OCI-LY1 (cell line): ENCODE data around the gene OCLN.
"Not testable (repeated sequence)": the region's sequence is repeated elsewhere in the genome, so short reads cannot be mapped to it uniquely, and the experiment has no call there.

ENCODE experiments used
- H2AFZ ChIP-seq: fragments of 200-600 bp; sonication (generic), shearing (Covaris generic); 2 replicates; pipeline ENCODE4 v1.6.0; 2014; ENCODE audit warnings: antibody characterized with exemption, mild to moderate bottlenecking, low read length
- H3F3A ChIP-seq: fragments of 200-600 bp; sonication (generic), shearing (Covaris generic); 2 replicates; pipeline ENCODE4 v1.6.0; 2014; ENCODE audit warnings: mild to moderate bottlenecking, antibody characterized with exemption, low read length, moderate library complexity; ENCODE audit not compliant: insufficient read depth
- H3K27ac ChIP-seq: fragments of 200-600 bp; sonication (generic); 2 replicates; pipeline ENCODE4 v1.5.1; 2014; ENCODE audit warnings: low read length, mixed run types, mild to moderate bottlenecking, low read depth; ENCODE audit not compliant: poor library complexity, severe bottlenecking
- H3K27me3 ChIP-seq: fragments of 200-600 bp; sonication (generic); 2 replicates; pipeline ENCODE4 v1.6.0; 2014; ENCODE audit warnings: antibody characterized with exemption, mild to moderate bottlenecking, low read length, moderate library complexity; ENCODE audit not compliant: insufficient read depth
- H3K36me3 ChIP-seq: fragments of 200-600 bp; sonication (generic); 2 replicates; pipeline ENCODE4 v1.6.1; 2014; ENCODE audit warnings: mild to moderate bottlenecking, antibody characterized with exemption, low read length, moderate library complexity, mixed read lengths; ENCODE audit not compliant: insufficient read depth
- H3K4me1 ChIP-seq: fragments of 200-600 bp; sonication (generic); 2 replicates; pipeline ENCODE4 v1.5.1; 2014; ENCODE audit warnings: mild to moderate bottlenecking, low read length, moderate library complexity; ENCODE audit not compliant: insufficient read depth, severe bottlenecking
- H3K4me2 ChIP-seq: fragments of 200-600 bp; sonication (generic), shearing (Covaris generic); 2 replicates; pipeline ENCODE4 v1.6.1; 2014; ENCODE audit warnings: low read length
- H3K4me3 ChIP-seq: fragments of 200-600 bp; sonication (generic); 2 replicates; pipeline ENCODE4 v1.5.1; 2014; ENCODE audit warnings: low read length, low read depth, mild to moderate bottlenecking, mixed read lengths; ENCODE audit not compliant: poor library complexity, severe bottlenecking
- H3K79me2 ChIP-seq: fragments of 200-600 bp; shearing (Covaris generic); 2 replicates; pipeline ENCODE4 v1.6.1; 2016; ENCODE audit warnings: mixed run types, low read length, mixed read lengths; ENCODE audit not compliant: insufficient read depth
- H3K9ac ChIP-seq: fragments of 200-600 bp; sonication (generic), shearing (Covaris generic); 2 replicates; pipeline ENCODE4 v1.6.1; 2014; ENCODE audit warnings: mild to moderate bottlenecking, low read length, mixed read lengths
- H3K9me2 ChIP-seq: fragments of 200-600 bp; sonication (generic), shearing (Covaris generic); 2 replicates; pipeline ENCODE4 v1.6.1; 2014; ENCODE audit warnings: low read depth, mild to moderate bottlenecking, low read length, mixed read lengths
- H3K9me3 ChIP-seq: fragments of 200-600 bp; shearing (Covaris generic); 2 replicates; pipeline ENCODE4 v1.6.1; 2014; ENCODE audit warnings: low read length, mixed read lengths
- H4K20me1 ChIP-seq: fragments of 200-600 bp; sonication (generic), shearing (Covaris generic); 2 replicates; pipeline ENCODE4 v1.6.0; 2016; ENCODE audit warnings: mild to moderate bottlenecking, low read length; ENCODE audit not compliant: insufficient read depth
- CTCF ChIP-seq: fragments of 200-600 bp; sonication (generic), shearing (Covaris generic); IDR thresholded peaks from 2 replicates; pipeline ENCODE4 v1.5.1; 2017; ENCODE audit warnings: mild to moderate bottlenecking, antibody characterized with exemption, low read length, moderate library complexity, mixed read lengths

Gene OCLN

GRCh38 chr5:69544602-69545001, 52.0 kb downstream of the OCLN start:
- not testable (repeated sequence) for H3K36me3 ChIP-seq, H3K27ac ChIP-seq, H3K79me2 ChIP-seq, H3K4me2 ChIP-seq, H3K4me1 ChIP-seq, H3K27me3 ChIP-seq, H3K4me3 ChIP-seq, H4K20me1 ChIP-seq, H3K9me2 ChIP-seq, H2AFZ ChIP-seq, H3F3A ChIP-seq, H3K9ac ChIP-seq, H3K9me3 ChIP-seq

- H3K79me2 ChIP-seq, H4K20me1 ChIP-seq, H3K27ac ChIP-seq, H3K36me3 ChIP-seq, H3K4me1 ChIP-seq, H3F3A ChIP-seq, H3K9me2 ChIP-seq, H3K9me3 ChIP-seq, H3K27me3 ChIP-seq: not testable (repeated sequence)
- peak; percentile 40 for TF ChIP-seq CTCF
- Histone ChIP-seq H3K4me2 (peak within 1 kb of the TSS; percentile 74), H3K4me3 (peak within 1 kb of the TSS; percentile 61), H3K9ac (peak within 1 kb of the TSS; percentile 69), H2AFZ (0 out of 2 replicates have a peak within 1 kb of the TSS, but pooled peaks have one; percentile 71)
These were observed 67.3 kb downstream of the OCLN start, which contains the start of gene GTF2H2C for GRCh38 chr5:69559908-69560330. Gene GTF2H2C, plus strand, starts transcription at chr5:69560191. Its CDS starts 4,942 bp downstream, at chr5:69565133.

GRCh38 chr5:69560587-69561431, 68.2 kb downstream of the OCLN start:
- not testable (repeated sequence) for H3K4me1 ChIP-seq, H4K20me1 ChIP-seq, H3K79me2 ChIP-seq, H3K36me3 ChIP-seq, H3K9me3 ChIP-seq, H3K9ac ChIP-seq, H3K27me3 ChIP-seq, H2AFZ ChIP-seq, H3F3A ChIP-seq, H3K27ac ChIP-seq, H3K9me2 ChIP-seq
- Histone ChIP-seq H3K4me3 (peak overlapping the region; percentile 56), H3K4me2 (peak overlapping the region; percentile 56)

- not testable (repeated sequence) for H3K9me3 ChIP-seq, H3K9ac ChIP-seq, H3K27me3 ChIP-seq, H2AFZ ChIP-seq, H3F3A ChIP-seq, H3K4me2 ChIP-seq, H3K36me3 ChIP-seq, H4K20me1 ChIP-seq, H3K4me3 ChIP-seq, H3K4me1 ChIP-seq, H3K9me2 ChIP-seq, H3K27ac ChIP-seq, H3K79me2 ChIP-seq
These were observed 73.6 kb downstream of the OCLN start for GRCh38 chr5:69566172-69566571.

- H3K9me3 ChIP-seq, H3K79me2 ChIP-seq, H3K9ac ChIP-seq, H3F3A ChIP-seq, H3K4me1 ChIP-seq, H2AFZ ChIP-seq, H3K36me3 ChIP-seq, H4K20me1 ChIP-seq, H3K4me2 ChIP-seq, H3K4me3 ChIP-seq, H3K9me2 ChIP-seq, H3K27me3 ChIP-seq, H3K27ac ChIP-seq: not testable (repeated sequence)
These were observed 75.5 kb downstream of the OCLN start for GRCh38 chr5:69568072-69568471.

GRCh38 chr5:69583356-69583755, 90.8 kb downstream of the OCLN start:
- H3K9me3 ChIP-seq, H3K9me2 ChIP-seq, H3K27me3 ChIP-seq, H3K4me2 ChIP-seq, H3K27ac ChIP-seq, H3K9ac ChIP-seq, H2AFZ ChIP-seq, H3K4me3 ChIP-seq, H4K20me1 ChIP-seq, H3F3A ChIP-seq, H3K79me2 ChIP-seq, H3K36me3 ChIP-seq, H3K4me1 ChIP-seq: not testable (repeated sequence)

- not testable (repeated sequence) for H3K36me3 ChIP-seq, H3F3A ChIP-seq, H3K79me2 ChIP-seq, H3K4me1 ChIP-seq, H3K27me3 ChIP-seq, H4K20me1 ChIP-seq, H2AFZ ChIP-seq, H3K9ac ChIP-seq, H3K9me3 ChIP-seq, H3K9me2 ChIP-seq, H3K27ac ChIP-seq, H3K4me3 ChIP-seq, H3K4me2 ChIP-seq
These were observed 103.7 kb downstream of the OCLN start for GRCh38 chr5:69596114-69596840.
